A673 (cell line): Measurements from ENCODE around the gene WDR31.

Source experiments
- CTCF ChIP-seq: fragments of 300-800, 200-600 bp; sonication (generic); conservative IDR thresholded peaks from 2 replicates; pipeline ENCODE4 v1.5.1; 2017; ENCODE audit warnings: low read depth, mild to moderate bottlenecking, antibody characterized with exemption, low read length, moderate library complexity, mixed read lengths
- EZH2 ChIP-seq: fragments of 200-600 bp; sonication (generic); IDR thresholded peaks from 2 replicates; pipeline ENCODE4 v1.6.1; 2017; ENCODE audit warnings: borderline replicate concordance, low read depth, mild to moderate bottlenecking, mixed read lengths, antibody characterized with exemption, low read length; ENCODE audit not compliant: poor library complexity, severe bottlenecking

- TF ChIP-seq CTCF, result no peak
- TF ChIP-seq EZH2, result no peak
These were observed 33.5 kb downstream of the WDR31 start for GRCh38 chr9:113306566-113306965.
